GM12878 (cell line): Measurements from ENCODE around the gene INHA. TPM values are rescaled to one million over a fixed set of nuclear protein-coding genes. Genes with fewer than 3 reads are reported as not detected.

Source experiments
- ATAC-seq: fragments of 200-7000 bp; cut with Tn5 transposase; 3 replicates; pipeline ENCODE4 v1.9.1; 2020; ENCODE audit warnings: mild to moderate bottlenecking, moderate library complexity
- BruUV-seq: library from RNA; stranded (reverse); fragments of 400-500 nt; replicated peaks from 2 replicates; lab custom pipeline; 2021; lab: Mats Ljungman, UMichigan
- CTCF ChIA-PET: fragments of 300-600 bp; sonication (Branson Sonifier 250); formaldehyde crosslinking; extraction: SDS; loops from one replicate; lab custom pipeline; 2021; ENCODE audit warnings: inconsistent platforms; lab: Yijun Ruan, JAX
- POLR2A ChIA-PET: fragments of 350-600 bp; formaldehyde crosslinking; extraction: SDS; loops from one replicate; lab custom pipeline; 2021; ENCODE audit warnings: inconsistent platforms; lab: Charles Lee
- RAD21 ChIA-PET: fragments of 300-600 bp; sonication (Branson Sonifier 250); formaldehyde crosslinking; loops from one replicate; lab custom pipeline; 2023; ENCODE audit warnings: antibody characterized with exemption; ENCODE audit not compliant: unreplicated experiment; lab: Charles Lee
- SMC1A ChIA-PET: fragments of 300-600 bp; sonication (Branson Sonifier 250); formaldehyde crosslinking; loops from one replicate; lab custom pipeline; 2023; ENCODE audit not compliant: unreplicated experiment, uncharacterized antibody; lab: Charles Lee
- DNase-seq: peaks from one replicate; pipeline ENCODE4 v3.0.0-alpha.2; 2011; ENCODE audit warnings: low read depth, low spot score
- FAIRE-seq: peaks from 3 replicates; lab custom pipeline; 2011; peaks lifted over from hg19 to GRCh38; lab: Jason Lieb, UNC
- H2AFZ ChIP-seq: 2 replicates; pipeline ENCODE4 v1.6.0; 2011; ENCODE audit warnings: low read depth, low read length, control low read depth; ENCODE audit not compliant: control insufficient read depth
- H3K27ac ChIP-seq: 2 replicates; pipeline ENCODE4 v1.5.1; 2011; ENCODE audit warnings: control low read depth; ENCODE audit not compliant: control insufficient read depth, insufficient read depth
- H3K27me3 ChIP-seq, 2 experiments: replicated peaks in 1 of 2; 2 replicates each; pipeline versions ENCODE4 v1.6.0 to v1.6.1; 2011; ENCODE audit warnings: low read length in 1 of 2; ENCODE audit not compliant: control insufficient read depth in 2 of 2, insufficient read depth in 2 of 2
- H3K36me3 ChIP-seq, 2 experiments: 2 replicates each; pipeline ENCODE4 v1.5.1; 2011; ENCODE audit warnings: low read length in 1 of 2; ENCODE audit not compliant: control insufficient read depth in 2 of 2, insufficient read depth in 2 of 2
- H3K4me1 ChIP-seq: 2 replicates; pipeline ENCODE4 v1.6.1; 2011; ENCODE audit warnings: mild to moderate bottlenecking, low read length, moderate library complexity, mixed read lengths; ENCODE audit not compliant: control insufficient read depth, insufficient read depth
- H3K4me2 ChIP-seq: 2 replicates; pipeline ENCODE4 v1.6.0; 2011; ENCODE audit warnings: control low read depth; ENCODE audit not compliant: control insufficient read depth, insufficient read depth
- H3K4me3 ChIP-seq: fragments of 200-600 bp; sonication (generic); 2 replicates; pipeline ENCODE4 v1.5.1; 2016
- H3K79me2 ChIP-seq: 2 replicates; pipeline ENCODE4 v1.6.0; 2011; ENCODE audit warnings: low read length; ENCODE audit not compliant: control insufficient read depth, insufficient read depth
- H3K9ac ChIP-seq: 2 replicates; pipeline ENCODE4 v1.8.0; 2011; ENCODE audit warnings: low read length, control low read depth, mixed read lengths; ENCODE audit not compliant: control insufficient read depth, insufficient read depth
- H3K9me3 ChIP-seq: replicated peaks from 3 replicates; pipeline ENCODE4 v1.5.1; 2011; ENCODE audit warnings: mild to moderate bottlenecking, low read length; ENCODE audit not compliant: control insufficient read depth, insufficient read depth
- H4K20me1 ChIP-seq: 2 replicates; pipeline ENCODE4 v1.6.0; 2011; ENCODE audit not compliant: control insufficient read depth, insufficient read depth
- ATF7 ChIP-seq: fragments of 450-650 bp; IDR thresholded peaks from 2 replicates; pipeline ENCODE4 v1.6.1; 2016; ENCODE audit warnings: low read depth, mild to moderate bottlenecking
- CBX3 ChIP-seq: fragments of 200-600 bp; sonication (generic); IDR thresholded peaks from 2 replicates; pipeline ENCODE4 v1.6.1; 2016; ENCODE audit warnings: low read depth, borderline replicate concordance
- CTCF ChIP-seq, 3 experiments: IDR thresholded peaks in 2 of 3; conservative IDR thresholded peaks in 1 of 3; 2 replicates each; pipeline ENCODE4 v1.5.1; 2011; ENCODE audit warnings: low read depth in 3 of 3, low read length in 3 of 3, mild to moderate bottlenecking in 3 of 3, control low read depth in 2 of 3, moderate library complexity in 2 of 3, inconsistent platforms in 1 of 3, mixed read lengths in 1 of 3; ENCODE audit not compliant: control insufficient read depth in 2 of 3, insufficient read depth in 1 of 3; ENCODE audit errors: extremely low read depth in 1 of 3
- ELK1 ChIP-seq: IDR thresholded peaks from 2 replicates; pipeline ENCODE4 v1.6.1; 2012; ENCODE audit warnings: low read depth, low read length, improper control_type of control experiment
- HCFC1 ChIP-seq: fragments of 150-350 bp; IDR thresholded peaks from 2 replicates; pipeline ENCODE4 v1.6.1; 2014; ENCODE audit warnings: low read length
- HDAC6 ChIP-seq: fragments of 200-600 bp; sonication (generic); IDR thresholded peaks from one replicate; pipeline ENCODE4 v1.8.0; 2017; ENCODE audit warnings: antibody characterized with exemption; ENCODE audit not compliant: unreplicated experiment
- KLF5 ChIP-seq: fragments of 450-650 bp; IDR thresholded peaks from 2 replicates; pipeline ENCODE4 v1.6.1; 2014; ENCODE audit warnings: mild to moderate bottlenecking; ENCODE audit not compliant: partially characterized antibody
- NBN ChIP-seq: fragments of 450-650 bp; IDR thresholded peaks from 2 replicates; pipeline ENCODE4 v1.6.1; 2016
- NFIC ChIP-seq: IDR thresholded peaks from 2 replicates; pipeline ENCODE4 v1.6.1; 2012; ENCODE audit warnings: low read depth, mild to moderate bottlenecking, inconsistent platforms, low read length, moderate library complexity
- PAX8 ChIP-seq: fragments of 450-650 bp; IDR thresholded peaks from 2 replicates; pipeline ENCODE4 v1.6.1; 2017; ENCODE audit warnings: mild to moderate bottlenecking, moderate library complexity
- POU2F2 ChIP-seq: IDR thresholded peaks from 3 replicates; pipeline ENCODE4 v1.6.1; 2011; ENCODE audit warnings: low read depth, mild to moderate bottlenecking, low read length, borderline replicate concordance
- RBBP5 ChIP-seq: fragments of 200-600 bp; sonication (generic); conservative IDR thresholded peaks from 2 replicates; pipeline ENCODE4 v1.6.1; 2016
- RELB ChIP-seq: fragments of 450-650 bp; IDR thresholded peaks from 2 replicates; pipeline ENCODE4 v1.6.1; 2017; ENCODE audit warnings: low read depth, mild to moderate bottlenecking, moderate library complexity
- RUNX3 ChIP-seq: IDR thresholded peaks from 2 replicates; pipeline ENCODE4 v1.6.1; 2012; ENCODE audit warnings: low read length, inconsistent platforms
- SMAD1 ChIP-seq: fragments of 450-650 bp; IDR thresholded peaks from 2 replicates; pipeline ENCODE4 v1.6.1; 2018; ENCODE audit warnings: mild to moderate bottlenecking, low read depth; ENCODE audit not compliant: partially characterized antibody
- SPI1 ChIP-seq: IDR thresholded peaks from 2 replicates; pipeline ENCODE4 v1.6.1; 2011; ENCODE audit warnings: low read depth, mild to moderate bottlenecking, low read length, moderate library complexity, borderline replicate concordance; ENCODE audit not compliant: insufficient read depth
- ZBTB40 ChIP-seq: fragments of 450-650 bp; IDR thresholded peaks from 2 replicates; pipeline ENCODE4 v1.6.1; 2016; ENCODE audit warnings: mild to moderate bottlenecking, moderate library complexity, borderline replicate concordance
- WGBS: methylation state at CpG from one replicate; pipeline ENCODE4 v1.1.6; 2016; ENCODE audit warnings: low lambda C conversion rate; ENCODE audit not compliant: insufficient replicate concordance, insufficient coverage; ENCODE audit errors: missing lambda C conversion rate; 5-methylcytosine and 5-hydroxymethylcytosine counted together
- in situ Hi-C: fragments of 300-500 bp; cut with MboI; formaldehyde crosslinking; loops from 9 replicates; pipeline ENCODE4 v1.14.3; 2018; ENCODE audit warnings: mixed read lengths
- intact Hi-C: fragments of 100-400 bp; cut with micrococcal nuclease; formaldehyde crosslinking; loops from one replicate; pipeline ENCODE4 v1.14.2; 2022; ENCODE audit not compliant: unreplicated experiment
- polyA plus RNA-seq, 11 experiments: library from polyadenylated mRNA; depleted of rRNA in 4 of 11; unstranded in 6 of 11; stranded (reverse) in 5 of 11; fragments of >200 nt; fragmentation: Nextera tagmentation in 4 of 11; fragmentation: Illumina TruSeq in 1 of 11; extraction: Ambion mirVana in 4 of 11; extraction: Trizol in 1 of 11; gene quantifications; 1 replicate in 1 of 11; 2 replicates in 10 of 11; pipeline versions ENCODE4 v1.2.1 to v1.2.3, GENCODE V29; 2011 to 2016; ENCODE audit warnings: inconsistent platforms in 2 of 11, missing spikeins in 2 of 11, low read depth in 1 of 11
- total RNA-seq, 4 experiments: library from RNA; depleted of rRNA in 3 of 4; stranded (reverse); fragments of >200 nt in 3 of 4; fragmentation: Illumina TruSeq in 1 of 4; extraction: Trizol in 1 of 4; gene quantifications; 2 replicates each; pipeline versions ENCODE4 v1.2.1 to v1.2.3, GENCODE V29; 2013 to 2021

The INHA gene
- total and polyA plus RNA-seq, 10 of the 15 experiments (the other 5 are each of a cell fraction or from before 2014, with no cell fraction given): not detected

GRCh38 chr2:219619235-219619634 lies 47.1 kb downstream of the INHA start:
- no peaks in the 10 kb centered on the region for H3K9me3 ChIP-seq
- no peak for ATAC-seq
- POLR2A ChIA-PET: no interaction called here
- BruUV-seq: no TSS peak
- in situ Hi-C loops: no loop called here
- no peak overlapping the region for H3K9ac ChIP-seq
- no peaks in the 10 kb centered on the region for H3K4me1 ChIP-seq
- TF ChIP-seq RUNX3 (no peak), PAX8 (no peak), RELB (no peak), KLF5 (no peak), ZBTB40 (no peak), RBBP5 (no peak), ELK1 (no peak), CBX3 (no peak), SPI1 (no peak), POU2F2 (no peak), SMAD1 (no peak), NBN (no peak), HCFC1 (no peak), NFIC (no peak), CTCF (IDR thresholded peaks at IDR 0.05 in 2 of 3, conservative IDR thresholded peaks at IDR 0.05 in 1 of 3; ENCODE audit: control insufficient read depth in 2 of 3, extremely low read depth in 1 of 3, insufficient read depth in 1 of 3, low read depth in 3 of 3, low read length in 3 of 3) (no peak), HDAC6 (no peak), ATF7 (no peak)
- TF ChIP-seq, all 136 proteins: peak for 0
- H3K27ac ChIP-seq: no peak overlapping the region
- FAIRE-seq (no peak), DNase-seq (no peak)
- ChIA-PET SMC1A (interaction anchor here (1.2 kb wide), 1 partner anchor 70 kb away, joined by 4 read pairs; no protein-coding TSS in a partner anchor), CTCF (interaction anchor here (0.8 to 1.8 kb wide), 3 partner anchors 23 to 70 kb away, joined by 3 to 4 read pairs (median 4); no protein-coding TSS in a partner anchor), RAD21 (no interaction called here)
- H3K27me3 ChIP-seq: no peaks in the 10 kb centered on the region; a peak in 1 of 4 replicates
- H2AFZ ChIP-seq: no peak overlapping the region
- no peak overlapping the region for H3K4me2 ChIP-seq
- intact Hi-C loops: no loop called here
- no peaks in the 10 kb centered on the region for H4K20me1 ChIP-seq
- H3K79me2 ChIP-seq: no peaks in the 10 kb centered on the region
- H3K36me3 ChIP-seq: no peaks in the 10 kb centered on the region
- WGBS: 48% methylated on average over 4 of the region's 4 CpGs
- no peak overlapping the region for H3K4me3 ChIP-seq
